Esophagus squamous epithelium (tissue), 4 donors: Measurements from ENCODE around the gene ZAP70.

Source experiments
- POLR2A ChIP-seq, 4 donors: fragments of 450-650 bp; IDR thresholded peaks; one replicate each; pipeline ENCODE4 v1.6.1; 2017; ENCODE audit warnings: antibody characterized with exemption in 4 of 4, mild to moderate bottlenecking in 4 of 4, moderate library complexity in 3 of 4
- TF ChIP-seq, protein P1 (sequence below), 6 experiments: fragments of 450-650 bp in 4 of 6; fragments of 200-600 bp in 2 of 6; sonication (generic) in 2 of 6; IDR thresholded peaks; one replicate each; pipeline ENCODE4 v1.5.1; 2016 to 2019; ENCODE audit warnings: antibody characterized with exemption in 6 of 6, mild to moderate bottlenecking in 4 of 6, moderate library complexity in 4 of 6

DNA sequence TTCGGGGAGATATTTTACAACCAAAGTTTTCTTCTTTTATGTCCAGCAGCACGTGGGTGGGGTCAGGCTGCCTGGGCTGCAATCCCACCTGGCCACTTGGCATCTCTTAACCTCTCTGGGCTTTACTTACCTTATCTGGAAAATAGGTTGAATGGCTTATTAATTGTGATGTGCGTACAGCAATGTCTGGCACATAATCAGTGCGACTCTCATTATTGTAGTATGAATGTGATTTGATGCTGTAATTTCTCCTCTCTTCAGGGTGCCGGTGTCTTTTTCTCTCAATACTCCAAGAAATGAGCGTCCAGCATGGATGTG is 2.0 kb upstream of the ZAP70 start:
- TF ChIP-seq POLR2A (IDR thresholded peaks at IDR 0.05), result no peak
- TF ChIP-seq, protein P1, sequence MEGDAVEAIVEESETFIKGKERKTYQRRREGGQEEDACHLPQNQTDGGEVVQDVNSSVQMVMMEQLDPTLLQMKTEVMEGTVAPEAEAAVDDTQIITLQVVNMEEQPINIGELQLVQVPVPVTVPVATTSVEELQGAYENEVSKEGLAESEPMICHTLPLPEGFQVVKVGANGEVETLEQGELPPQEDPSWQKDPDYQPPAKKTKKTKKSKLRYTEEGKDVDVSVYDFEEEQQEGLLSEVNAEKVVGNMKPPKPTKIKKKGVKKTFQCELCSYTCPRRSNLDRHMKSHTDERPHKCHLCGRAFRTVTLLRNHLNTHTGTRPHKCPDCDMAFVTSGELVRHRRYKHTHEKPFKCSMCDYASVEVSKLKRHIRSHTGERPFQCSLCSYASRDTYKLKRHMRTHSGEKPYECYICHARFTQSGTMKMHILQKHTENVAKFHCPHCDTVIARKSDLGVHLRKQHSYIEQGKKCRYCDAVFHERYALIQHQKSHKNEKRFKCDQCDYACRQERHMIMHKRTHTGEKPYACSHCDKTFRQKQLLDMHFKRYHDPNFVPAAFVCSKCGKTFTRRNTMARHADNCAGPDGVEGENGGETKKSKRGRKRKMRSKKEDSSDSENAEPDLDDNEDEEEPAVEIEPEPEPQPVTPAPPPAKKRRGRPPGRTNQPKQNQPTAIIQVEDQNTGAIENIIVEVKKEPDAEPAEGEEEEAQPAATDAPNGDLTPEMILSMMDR (IDR thresholded peaks at IDR 0.05), result no peak
